GM12874 (cell line): Measurements from ENCODE around the gene TBKBP1.
A peak's percentile ranks its signal among the peaks of the same experiment; 100 is the strongest.

Source experiments
- TF ChIP-seq, protein P1 (sequence below): IDR thresholded peaks from 2 replicates; pipeline ENCODE4 v1.5.1; 2011; ENCODE audit warnings: low read depth, mild to moderate bottlenecking, control low read depth, low read length, moderate library complexity; ENCODE audit not compliant: insufficient read depth

TBKBP1 gene

DNA sequence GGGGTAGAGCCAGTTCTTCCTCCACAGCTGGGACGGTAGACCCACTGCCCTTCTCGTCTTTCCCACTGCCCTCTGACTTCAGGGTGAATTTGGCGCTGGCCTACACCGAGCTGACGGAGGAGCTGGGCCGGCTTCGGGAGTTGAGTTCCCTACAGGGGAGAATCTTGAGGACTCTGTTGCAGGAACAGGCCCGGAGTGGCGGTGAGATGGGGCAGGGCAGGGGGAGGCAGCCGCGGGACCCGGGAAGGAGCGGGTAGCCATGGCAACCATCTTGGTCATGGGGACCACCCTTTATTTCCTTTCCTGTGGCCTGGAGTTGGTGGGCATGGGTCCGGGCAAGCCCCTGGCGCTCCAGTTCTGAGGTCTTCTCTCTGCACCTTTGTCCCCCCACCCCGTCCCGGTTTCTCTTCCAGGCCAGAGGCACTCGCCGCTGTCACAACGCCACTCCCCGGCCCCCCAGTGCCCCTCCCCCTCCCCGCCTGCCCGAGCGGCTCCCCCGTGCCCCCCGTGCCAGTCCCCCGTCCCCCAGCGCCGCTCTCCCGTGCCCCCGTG, 14.4 kb downstream of the TBKBP1 start:
- TF ChIP-seq, protein P1, sequence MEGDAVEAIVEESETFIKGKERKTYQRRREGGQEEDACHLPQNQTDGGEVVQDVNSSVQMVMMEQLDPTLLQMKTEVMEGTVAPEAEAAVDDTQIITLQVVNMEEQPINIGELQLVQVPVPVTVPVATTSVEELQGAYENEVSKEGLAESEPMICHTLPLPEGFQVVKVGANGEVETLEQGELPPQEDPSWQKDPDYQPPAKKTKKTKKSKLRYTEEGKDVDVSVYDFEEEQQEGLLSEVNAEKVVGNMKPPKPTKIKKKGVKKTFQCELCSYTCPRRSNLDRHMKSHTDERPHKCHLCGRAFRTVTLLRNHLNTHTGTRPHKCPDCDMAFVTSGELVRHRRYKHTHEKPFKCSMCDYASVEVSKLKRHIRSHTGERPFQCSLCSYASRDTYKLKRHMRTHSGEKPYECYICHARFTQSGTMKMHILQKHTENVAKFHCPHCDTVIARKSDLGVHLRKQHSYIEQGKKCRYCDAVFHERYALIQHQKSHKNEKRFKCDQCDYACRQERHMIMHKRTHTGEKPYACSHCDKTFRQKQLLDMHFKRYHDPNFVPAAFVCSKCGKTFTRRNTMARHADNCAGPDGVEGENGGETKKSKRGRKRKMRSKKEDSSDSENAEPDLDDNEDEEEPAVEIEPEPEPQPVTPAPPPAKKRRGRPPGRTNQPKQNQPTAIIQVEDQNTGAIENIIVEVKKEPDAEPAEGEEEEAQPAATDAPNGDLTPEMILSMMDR, result no peak

DNA sequence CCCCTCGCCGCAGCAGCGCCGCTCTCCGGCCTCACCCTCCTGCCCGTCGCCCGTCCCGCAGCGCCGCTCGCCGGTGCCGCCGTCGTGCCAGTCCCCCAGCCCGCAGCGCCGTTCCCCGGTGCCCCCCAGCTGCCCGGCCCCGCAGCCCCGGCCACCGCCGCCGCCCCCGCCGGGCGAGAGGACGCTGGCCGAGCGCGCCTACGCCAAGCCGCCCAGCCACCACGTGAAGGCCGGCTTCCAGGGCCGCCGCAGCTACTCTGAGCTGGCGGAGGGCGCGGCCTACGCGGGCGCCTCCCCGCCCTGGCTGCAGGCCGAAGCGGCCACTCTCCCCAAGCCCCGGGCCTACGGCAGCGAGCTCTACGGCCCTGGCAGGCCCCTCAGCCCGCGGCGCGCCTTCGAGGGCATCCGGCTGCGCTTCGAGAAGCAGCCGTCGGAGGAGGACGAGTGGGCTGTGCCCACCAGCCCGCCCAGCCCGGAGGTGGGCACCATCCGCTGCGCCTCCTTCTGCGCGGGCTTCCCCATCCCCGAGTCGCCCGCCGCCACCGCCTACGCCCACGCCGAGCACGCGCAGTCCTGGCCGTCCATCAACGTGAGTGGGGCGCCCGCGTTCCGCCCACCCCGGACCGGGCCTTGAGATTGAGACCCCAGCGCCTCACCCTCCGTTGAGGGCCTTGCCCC, 15.0 kb downstream of the TBKBP1 start:
- TF ChIP-seq, protein P1, result no peak

DNA sequence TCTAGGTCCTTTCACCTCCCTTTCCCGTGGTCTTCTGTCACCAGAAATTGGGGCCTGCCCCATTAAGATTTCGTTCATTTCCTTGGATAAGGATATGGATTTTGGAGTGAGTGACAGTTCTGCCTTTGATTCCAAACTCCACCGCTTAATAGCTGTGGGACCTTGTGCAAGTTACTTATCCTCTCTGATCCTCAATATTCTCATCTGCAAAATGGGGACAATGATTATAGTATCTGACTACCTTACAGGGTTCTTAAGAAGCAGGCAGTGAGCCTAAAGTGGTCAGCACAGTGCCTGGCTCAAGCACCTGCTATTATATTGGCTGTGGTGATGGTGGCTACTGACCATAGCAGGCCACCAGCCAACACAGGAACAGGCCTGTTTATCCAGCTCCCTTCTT, 15.6 kb downstream of the TBKBP1 start:
- TF ChIP-seq, protein P1, result no peak

DNA sequence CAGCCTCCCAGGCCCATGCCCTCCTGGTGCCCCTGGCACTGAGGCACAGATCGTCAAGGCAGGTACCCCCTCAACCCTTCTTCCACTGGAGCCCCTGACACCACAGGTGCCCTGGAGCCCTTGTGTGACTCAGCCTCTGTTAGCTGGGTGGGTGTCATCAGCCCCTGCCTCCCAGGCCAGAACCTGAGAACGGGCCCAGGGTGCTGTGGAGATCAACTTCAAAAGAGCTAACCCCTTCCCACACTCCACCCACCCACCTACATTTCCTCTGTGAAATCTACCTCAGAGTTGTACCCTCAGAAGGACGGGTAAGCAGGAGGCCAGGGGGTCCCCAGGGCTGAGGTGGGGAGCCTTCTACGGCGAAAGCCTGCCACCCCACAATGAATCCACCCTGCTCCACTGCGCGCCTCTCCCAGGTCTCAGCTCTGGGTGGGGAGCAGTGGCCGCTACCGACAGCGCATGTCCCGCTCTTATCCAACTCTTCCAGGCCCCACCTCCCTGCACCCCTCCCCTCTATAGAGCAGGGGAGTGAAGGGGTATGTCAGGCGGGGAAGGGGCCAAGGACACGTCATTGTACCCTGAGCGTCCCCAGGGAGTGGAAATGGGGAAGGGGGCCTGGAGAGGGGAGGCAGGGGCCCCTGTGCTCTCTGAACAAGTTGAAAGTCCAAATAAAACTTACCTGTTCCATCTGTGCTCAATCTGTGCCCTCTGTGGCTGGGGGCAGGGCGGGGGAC, 17.6 kb downstream of the TBKBP1 start:
- TF ChIP-seq, protein P1, result no peak

DNA sequence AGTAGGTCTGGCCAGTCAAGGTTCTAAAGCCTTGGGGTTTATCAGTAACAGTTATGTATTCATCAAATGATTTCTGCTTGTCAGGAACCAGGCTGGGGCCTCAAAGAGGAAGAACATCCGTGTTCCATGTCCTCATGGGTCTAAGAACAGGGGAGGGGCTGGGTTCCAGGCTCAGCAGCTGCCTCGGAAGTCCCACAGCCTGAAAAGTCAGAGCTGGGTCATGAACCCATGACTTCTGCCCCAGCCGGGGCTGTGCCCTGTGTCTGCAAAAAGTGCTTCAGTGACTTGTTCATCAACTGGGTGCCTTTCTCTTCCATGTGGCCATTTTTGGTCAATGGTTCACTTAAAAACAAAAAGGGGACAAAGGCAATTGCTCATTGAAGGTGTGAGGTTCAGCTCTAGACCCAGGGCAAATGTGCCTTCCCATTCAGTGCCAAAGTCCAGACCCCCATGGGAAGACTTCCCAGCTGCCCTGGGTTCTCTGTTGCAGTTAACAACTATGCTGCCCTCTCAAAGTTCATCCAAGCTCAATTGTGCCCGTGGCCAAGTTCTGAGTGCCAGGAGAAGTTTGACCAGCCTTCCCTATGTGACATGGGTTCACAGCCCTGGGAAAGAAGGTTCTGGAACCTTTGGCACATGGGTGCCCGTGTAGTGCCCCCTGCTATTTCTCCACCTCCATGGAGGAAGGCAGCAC, 18.5 kb downstream of the TBKBP1 start:
- TF ChIP-seq, protein P1, result no peak

DNA sequence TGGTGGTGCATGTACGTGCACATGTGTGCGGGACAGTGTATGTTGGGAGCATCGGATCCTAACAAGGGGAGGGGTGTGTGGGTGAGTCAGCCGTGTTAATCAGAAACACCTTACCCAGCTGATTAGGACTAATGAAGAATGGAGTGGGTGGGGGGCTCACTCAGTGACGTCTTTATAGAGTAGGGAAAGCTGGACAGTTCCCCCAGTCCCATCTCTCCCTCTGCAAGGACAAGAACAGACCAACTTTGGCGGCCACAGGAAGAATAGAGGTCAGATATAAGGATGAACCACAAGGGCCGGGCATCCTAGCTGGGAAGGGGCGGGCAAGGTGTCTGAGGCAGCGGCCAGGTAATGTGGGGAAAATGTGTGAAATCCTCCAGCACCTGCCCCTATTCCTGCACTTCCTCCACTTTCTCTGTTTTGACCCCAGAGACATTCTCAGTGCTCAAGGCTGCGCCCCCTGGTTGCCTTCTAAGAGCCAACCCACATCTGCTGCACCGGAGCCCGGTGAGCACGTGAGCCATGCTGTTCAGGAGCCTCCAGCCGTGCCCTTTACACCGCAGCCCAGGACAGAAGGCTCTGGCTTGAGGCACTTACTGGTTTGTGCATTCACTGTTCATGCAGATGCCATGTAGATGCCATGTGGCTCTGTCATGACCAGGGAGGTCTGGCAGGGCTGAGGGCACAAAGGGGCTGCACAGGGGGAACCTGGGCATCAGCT, 20.2 kb downstream of the TBKBP1 start:
- TF ChIP-seq, protein P1, result peak; percentile 40
